SK-N-MC (cell line): ENCODE results near the gene LRP10.
A peak's percentile ranks its signal among the peaks of the same experiment; 100 is the strongest.
"Not testable (repeated sequence)": the region's sequence is repeated elsewhere in the genome, so short reads cannot be mapped to it uniquely, and the experiment has no call there.

Source experiments
- DNase-seq: peaks from one replicate; pipeline ENCODE4 v3.0.0-alpha.2; 2011; ENCODE audit warnings: low read depth, low spot score
- H3K27ac ChIP-seq: fragments of 200-600 bp; sonication (generic); 2 replicates; pipeline ENCODE4 v1.5.1; 2016; ENCODE audit warnings: mixed run types
- H3K36me3 ChIP-seq: fragments of 200-600 bp; sonication (generic); 2 replicates; pipeline ENCODE4 v1.6.1; 2017; ENCODE audit warnings: antibody characterized with exemption, low read length, mixed read lengths; ENCODE audit not compliant: insufficient read depth
- H3K4me3 ChIP-seq: fragments of 200-600 bp; sonication (generic); 2 replicates; pipeline ENCODE4 v1.5.1; 2016
- H3K9ac ChIP-seq: fragments of 200-600 bp; sonication (generic); 2 replicates; pipeline ENCODE4 v1.8.0; 2017; ENCODE audit warnings: mixed run types, mixed read lengths; ENCODE audit not compliant: insufficient read length
- H3K9me3 ChIP-seq: fragments of 200-600 bp; sonication (generic); 2 replicates; pipeline ENCODE4 v1.6.1; 2017; ENCODE audit warnings: low read depth, mild to moderate bottlenecking, antibody characterized with exemption, low read length, moderate library complexity, mixed read lengths
- EZH2 ChIP-seq: fragments of 200-600 bp; sonication (generic); IDR thresholded peaks from one replicate; pipeline ENCODE4 v1.6.1; 2017; ENCODE audit warnings: antibody characterized with exemption
- FOXP2 ChIP-seq: optimal IDR thresholded peaks from 2 replicates; pipeline ENCODE3; 2011; ENCODE audit warnings: mild to moderate bottlenecking, moderate library complexity; ENCODE audit not compliant: insufficient read depth; ENCODE audit errors: extremely low read length, control extremely low read depth
- POLR2AphosphoS5 ChIP-seq: IDR thresholded peaks from 2 replicates; pipeline ENCODE4 v1.6.1; 2012; ENCODE audit warnings: mild to moderate bottlenecking, low read depth, low read length, borderline replicate concordance

The LRP10 gene

DNA sequence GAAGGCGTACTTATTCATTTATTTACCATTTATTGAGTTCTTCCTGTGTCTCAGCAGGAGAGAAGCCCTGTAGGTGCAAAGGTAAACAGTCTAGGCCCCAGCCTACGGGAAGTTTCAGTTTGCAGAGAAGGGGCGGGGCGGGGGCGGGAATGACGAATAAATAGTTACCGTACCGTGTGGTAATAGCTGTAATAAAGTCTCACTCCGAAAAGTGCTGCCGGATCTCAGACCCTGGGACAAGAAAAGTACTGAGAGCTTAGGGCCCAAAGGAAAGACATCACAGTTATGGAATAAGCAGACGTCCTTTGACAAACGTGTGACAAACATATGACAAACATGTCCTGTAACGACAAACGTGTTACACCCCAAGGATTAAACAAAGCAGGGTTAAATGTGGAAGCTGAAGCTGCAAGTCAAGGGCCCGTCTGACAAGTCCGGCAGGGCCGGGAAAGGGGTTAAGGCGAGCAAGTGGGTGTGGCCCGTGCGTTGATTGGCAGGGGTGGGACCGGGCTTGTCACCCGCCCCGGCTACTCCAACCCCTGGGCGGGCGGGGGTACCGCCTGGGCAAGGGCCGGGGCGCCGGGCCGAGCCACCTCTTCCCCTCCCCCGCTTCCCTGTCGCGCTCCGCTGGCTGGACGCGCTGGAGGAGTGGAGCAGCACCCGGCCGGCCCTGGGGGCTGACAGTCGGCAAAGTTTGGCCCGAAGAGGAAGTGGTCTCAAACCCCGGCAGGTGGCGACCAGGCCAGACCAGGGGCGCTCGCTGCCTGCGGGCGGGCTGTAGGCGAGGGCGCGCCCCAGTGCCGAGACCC, at the start of gene LRP10:
LRP10 (plus strand) TSS at position 517 of the 809 bp plus-strand sequence. CDS start 564 bp downstream, outside the sequence.
- TF ChIP-seq EZH2: no peak
- TF ChIP-seq FOXP2: peak; percentile 62
- H3K4me3 ChIP-seq: peak within 1 kb of the TSS; percentile 88
- H3K27ac ChIP-seq: peak within 1 kb of the TSS; percentile 88
- H3K36me3 ChIP-seq: no peaks in the 10 kb centered on the region
- no peak for DNase-seq
- no peaks in the 10 kb centered on the region for H3K9me3 ChIP-seq
- peak within 1 kb of the TSS; percentile 57 for H3K9ac ChIP-seq

DNA sequence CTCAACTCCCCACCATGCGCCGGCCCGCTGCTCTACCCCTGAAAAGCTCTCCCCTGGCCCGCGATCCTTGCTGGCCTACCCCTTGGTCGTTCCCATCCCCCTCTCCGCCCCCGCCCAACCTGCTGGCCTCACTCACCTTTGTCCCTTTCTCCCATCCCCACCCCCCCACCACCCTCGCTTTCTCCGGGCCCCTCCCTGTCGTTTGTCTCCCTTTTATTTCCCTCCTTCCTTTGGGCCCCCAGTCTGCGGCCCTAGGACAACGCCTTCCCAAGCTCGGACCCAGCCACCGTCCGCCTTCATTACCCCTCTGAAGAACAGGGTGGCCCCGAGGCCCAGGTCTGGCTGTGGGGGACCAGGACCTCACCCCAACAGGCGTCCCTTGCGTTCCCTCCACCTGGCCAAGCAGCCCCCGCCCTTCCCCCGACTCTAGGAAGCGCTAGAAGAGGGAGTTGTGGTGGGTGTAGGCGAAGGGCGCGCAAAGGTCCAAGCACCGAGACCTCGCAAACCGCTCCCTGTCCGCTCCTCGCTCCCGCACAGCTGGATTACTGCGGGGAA, 49.4 kb upstream of the LRP10 start:
- no peak for DNase-seq
- peak overlapping the region; percentile 84 for H3K27ac ChIP-seq
- no peak for TF ChIP-seq POLR2AphosphoS5
- no peak for TF ChIP-seq FOXP2
- TF ChIP-seq EZH2: no peak
- H3K4me3 ChIP-seq: no peak overlapping the region
- H3K36me3 ChIP-seq: no peaks in the 10 kb centered on the region
- H3K9me3 ChIP-seq: no peaks in the 10 kb centered on the region
- no peak overlapping the region for H3K9ac ChIP-seq

GRCh38 chr14:22822571-22823098, 48.9 kb upstream of the LRP10 start:
- Histone ChIP-seq H3K9me3 (no peaks in the 10 kb centered on the region), H3K4me3 (peak overlapping the region; percentile 67), H3K9ac (peak overlapping the region; percentile 47), H3K36me3 (no peaks in the 10 kb centered on the region), H3K27ac (peak overlapping the region; percentile 91)
- no peak for TF ChIP-seq EZH2
- TF ChIP-seq FOXP2: no peak
- DNase-seq: no peak

- no peak overlapping the region for H3K9ac ChIP-seq
- DNase-seq: no peak
- no peak overlapping the region for H3K4me3 ChIP-seq
- no peaks in the 10 kb centered on the region for H3K36me3 ChIP-seq
- H3K9me3 ChIP-seq: no peaks in the 10 kb centered on the region
- no peak overlapping the region for H3K27ac ChIP-seq
- TF ChIP-seq EZH2 (no peak), FOXP2 (no peak), POLR2AphosphoS5 (no peak)
Observed at GRCh38 chr14:22824711-22825359, 46.7 kb upstream of the LRP10 start.

GRCh38 chr14:22829076-22829660, 42.4 kb upstream of the LRP10 start:
- DNase-seq, H3K9me3 ChIP-seq: not testable (repeated sequence)
- H3K9ac ChIP-seq: peak overlapping the region; percentile 98
- H3K27ac ChIP-seq: peak overlapping the region; percentile 87
- peak overlapping the region; percentile 100 for H3K4me3 ChIP-seq
- peaks cover 19% of the 10 kb centered on the region for H3K36me3 ChIP-seq

DNA sequence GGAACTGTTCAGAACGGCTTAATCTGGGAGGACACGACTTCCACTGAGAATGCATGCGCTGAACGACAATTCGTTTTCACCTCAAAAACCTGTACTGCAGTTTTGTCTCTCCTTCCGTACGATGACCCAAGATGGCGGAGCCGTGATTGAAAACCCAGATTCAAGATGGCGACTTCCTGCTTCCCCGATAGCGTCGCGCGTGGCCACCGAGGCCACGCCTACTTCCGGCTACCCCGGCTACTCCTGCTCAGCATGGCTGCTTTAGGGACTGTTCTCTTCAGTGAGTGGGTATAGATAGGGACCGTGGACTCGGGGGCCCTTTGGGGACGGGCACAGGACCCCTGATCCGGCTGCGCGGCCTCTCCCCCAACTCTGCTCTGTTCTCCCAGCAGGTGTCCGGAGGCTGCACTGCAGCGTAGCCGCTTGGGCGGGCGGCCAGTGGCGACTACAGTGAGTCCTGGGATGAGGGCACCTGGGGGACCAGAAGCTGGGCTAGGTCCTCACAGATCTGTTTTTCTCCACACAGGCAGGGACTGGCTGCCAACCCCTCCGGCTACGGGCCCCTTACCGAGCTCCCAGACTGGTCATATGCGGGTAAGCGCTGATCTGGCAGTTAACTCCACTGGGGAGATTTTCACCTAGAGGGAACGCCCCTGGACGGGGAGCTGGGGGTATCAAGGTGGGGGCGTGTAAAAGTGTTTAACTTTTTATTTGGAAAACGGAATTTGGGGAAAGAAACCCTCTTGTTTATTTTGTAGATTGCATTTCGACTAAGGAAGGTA, 41.7 kb upstream of the LRP10 start, which contains the start of gene MRPL52:
MRPL52 (plus strand) TSS at position 227 of the 782 bp plus-strand sequence; CDS start at position 253, 26 bp downstream.
- H3K9ac ChIP-seq: peak within 1 kb of the TSS; percentile 98
- H3K4me3 ChIP-seq: peak within 1 kb of the TSS; percentile 100
- no peaks in the 10 kb centered on the region for H3K9me3 ChIP-seq
- H3K27ac ChIP-seq: peak within 1 kb of the TSS; percentile 87
- peaks cover 22% of the 10 kb centered on the region for H3K36me3 ChIP-seq
- peak; percentile 68 for DNase-seq
- TF ChIP-seq POLR2AphosphoS5 (peak; percentile 80; the same call in 1 of the 2 replicates), EZH2 (no peak), FOXP2 (no peak)

DNA sequence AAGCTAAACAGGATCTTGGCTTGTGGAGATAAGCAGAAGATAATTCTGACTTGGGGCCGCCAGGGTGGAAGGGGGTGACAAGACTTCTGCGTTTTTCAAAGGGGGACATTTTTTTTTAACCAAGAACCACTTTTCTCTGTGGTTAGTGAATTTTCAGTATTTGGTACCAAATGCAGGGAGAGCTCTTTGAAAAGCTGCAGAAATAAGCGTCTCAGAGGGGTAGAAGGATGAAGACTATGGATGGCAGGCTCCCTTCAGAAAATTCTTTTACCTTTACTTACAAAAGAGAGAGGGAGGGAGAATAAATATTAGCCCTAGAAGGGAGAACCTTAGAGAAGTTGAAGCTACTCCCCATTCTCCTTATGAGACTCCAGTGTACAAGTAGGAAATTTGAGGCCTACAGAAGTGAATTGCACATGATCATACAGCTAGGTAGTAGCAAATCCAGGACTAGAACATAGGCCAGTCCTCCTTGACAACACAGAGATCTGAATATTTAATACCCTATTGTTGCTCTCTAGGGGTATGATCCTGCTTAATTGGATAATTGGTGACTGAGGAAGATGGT, 41.0 kb upstream of the LRP10 start:
- peak overlapping the region; percentile 100 for H3K4me3 ChIP-seq
- H3K27ac ChIP-seq: no peak overlapping the region
- peaks cover 22% of the 10 kb centered on the region for H3K36me3 ChIP-seq
- TF ChIP-seq POLR2AphosphoS5 (no peak), FOXP2 (no peak), EZH2 (no peak)
- DNase-seq: no peak
- peak overlapping the region; percentile 98 for H3K9ac ChIP-seq
- no peaks in the 10 kb centered on the region for H3K9me3 ChIP-seq
